Panc1 (cell line): ENCODE data around the gene ANKMY1. TPM values are rescaled to one million over a fixed set of nuclear protein-coding genes. Genes with fewer than 3 reads are reported as not detected.

ENCODE experiments used
- ATAC-seq: fragments of 200-7000 bp; cut with Tn5 transposase; 2 replicates; pipeline ENCODE4 v1.9.1; 2020; ENCODE audit warnings: mild to moderate bottlenecking, moderate library complexity
- BruUV-seq: library from RNA; stranded (reverse); fragments of 400-500 nt; replicated peaks from 2 replicates; lab custom pipeline; 2021; lab: Mats Ljungman, UMichigan
- CTCF ChIA-PET: fragments of 300-600 bp; sonication (Branson Sonifier 250); formaldehyde crosslinking; loops from one replicate; lab custom pipeline; 2022; ENCODE audit warnings: antibody characterized with exemption; lab: Charles Lee
- POLR2A ChIA-PET: fragments of 300-600 bp; sonication (Branson Sonifier 250); formaldehyde crosslinking; loops from one replicate; lab custom pipeline; 2022; ENCODE audit warnings: antibody characterized with exemption; lab: Charles Lee
- DNase-seq: peaks from one replicate; pipeline ENCODE4 v3.0.0-alpha.2; 2010; ENCODE audit warnings: low read depth, low spot score
- H3K27ac ChIP-seq: 2 replicates; pipeline ENCODE4 v1.5.1; 2011; ENCODE audit warnings: mild to moderate bottlenecking, low read length, inconsistent platforms
- H3K27me3 ChIP-seq: fragments of 200-500 bp; sonication (Bioruptor generic); 2 replicates; pipeline ENCODE4 v1.6.0; 2014; ENCODE audit warnings: low read length, inconsistent platforms; ENCODE audit not compliant: control insufficient read depth, insufficient read depth
- H3K36me3 ChIP-seq: fragments of 200-500 bp; sonication (Bioruptor generic); 2 replicates; pipeline ENCODE4 v1.5.1; 2014; ENCODE audit warnings: inconsistent platforms, mild to moderate bottlenecking, low read length, moderate library complexity; ENCODE audit not compliant: control insufficient read depth, insufficient read depth
- H3K4me1 ChIP-seq: 2 replicates; pipeline ENCODE4 v1.5.1; 2011; ENCODE audit warnings: inconsistent platforms, mild to moderate bottlenecking, low read length, moderate library complexity; ENCODE audit not compliant: control insufficient read depth, insufficient read depth
- H3K4me3 ChIP-seq, 2 experiments: 2 replicates each; pipeline ENCODE4 v1.5.1; 2011 to 2012; ENCODE audit warnings: low read depth in 2 of 2, low read length in 2 of 2, mild to moderate bottlenecking in 2 of 2, inconsistent platforms in 1 of 2, moderate library complexity in 1 of 2
- H3K9me3 ChIP-seq: fragments of 200-500 bp; sonication (Bioruptor generic); 2 replicates; pipeline ENCODE4 v1.5.1; 2014; ENCODE audit warnings: low read depth, mild to moderate bottlenecking, inconsistent platforms, low read length, moderate library complexity; ENCODE audit not compliant: control insufficient read depth, insufficient read depth
- POLR2AphosphoS5 ChIP-seq: IDR thresholded peaks from 2 replicates; pipeline ENCODE4 v1.6.1; 2012; ENCODE audit warnings: mild to moderate bottlenecking, low read depth, low read length, moderate library complexity
- SIN3A ChIP-seq: IDR thresholded peaks from 2 replicates; pipeline ENCODE4 v1.6.1; 2012; ENCODE audit warnings: low read depth, mild to moderate bottlenecking, low read length, moderate library complexity, borderline replicate concordance; ENCODE audit not compliant: insufficient read depth
- TCF7L2 ChIP-seq: IDR thresholded peaks from 2 replicates; pipeline ENCODE4 v1.6.1; 2011; ENCODE audit warnings: mild to moderate bottlenecking, low read depth, low read length, inconsistent platforms
- in situ Hi-C: cut with HindIII; loops from 2 replicates; pipeline ENCODE4 v1.10.0; 2016; ENCODE audit warnings: low sequenced_read_pairs, low pct_unique_long_range_greater_than_20kb
- intact Hi-C: fragments of 100-400 bp; cut with micrococcal nuclease; formaldehyde crosslinking; loops from one replicate; pipeline ENCODE4 v1.10.0; 2022; ENCODE audit not compliant: unreplicated experiment
- total RNA-seq: library from RNA; stranded (reverse); gene quantifications from one replicate; pipeline ENCODE4 v1.2.1, GENCODE V29; 2021; ENCODE audit not compliant: unreplicated experiment
- TF ChIP-seq, protein P1 (sequence below), 2 experiments: IDR thresholded peaks; 2 replicates each; pipeline ENCODE4 v1.6.1; 2011 to 2012; ENCODE audit warnings: low read depth in 2 of 2, control low read depth in 1 of 2, low read length in 1 of 2, mild to moderate bottlenecking in 1 of 2, moderate library complexity in 1 of 2; ENCODE audit not compliant: insufficient read depth in 1 of 2
- TF ChIP-seq, protein P2 (sequence below): fragments of 450-650 bp; IDR thresholded peaks from 2 replicates; pipeline ENCODE4 v1.5.1; 2017; ENCODE audit warnings: mild to moderate bottlenecking

Gene ANKMY1
- total RNA-seq, 1 experiment from 2014 or later = 19.5 TPM

DNA sequence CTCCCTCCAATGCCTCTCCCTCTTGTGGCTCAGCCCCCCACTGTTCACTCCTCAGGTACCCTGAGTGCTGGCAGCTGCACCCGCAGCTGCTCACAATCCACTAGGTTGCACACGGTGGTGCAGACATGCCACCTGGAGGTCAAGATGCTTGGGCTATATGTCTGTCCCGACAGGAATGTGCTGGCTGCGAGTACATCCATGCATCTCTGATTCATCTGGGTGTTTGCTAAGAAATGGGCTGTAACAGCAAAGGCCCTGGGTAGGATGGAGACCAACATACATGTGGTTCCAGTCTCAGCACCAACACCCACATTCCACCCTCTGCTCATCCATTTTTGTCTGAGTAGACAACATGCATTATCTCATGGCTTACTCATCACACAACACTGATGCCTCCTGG is 31.3 kb downstream of the ANKMY1 start:
- H3K9me3 ChIP-seq = peaks cover 20% of the 10 kb centered on the region; the same call in 1 of the 2 replicates
- no peak overlapping the region for H3K27ac ChIP-seq
- ChIA-PET POLR2A (no interaction called here), CTCF (no interaction called here)
- H3K36me3 ChIP-seq = no peaks in the 10 kb centered on the region
- TF ChIP-seq SIN3A (no peak), TCF7L2 (no peak), POLR2AphosphoS5 (no peak)
- TF ChIP-seq, protein P1, sequence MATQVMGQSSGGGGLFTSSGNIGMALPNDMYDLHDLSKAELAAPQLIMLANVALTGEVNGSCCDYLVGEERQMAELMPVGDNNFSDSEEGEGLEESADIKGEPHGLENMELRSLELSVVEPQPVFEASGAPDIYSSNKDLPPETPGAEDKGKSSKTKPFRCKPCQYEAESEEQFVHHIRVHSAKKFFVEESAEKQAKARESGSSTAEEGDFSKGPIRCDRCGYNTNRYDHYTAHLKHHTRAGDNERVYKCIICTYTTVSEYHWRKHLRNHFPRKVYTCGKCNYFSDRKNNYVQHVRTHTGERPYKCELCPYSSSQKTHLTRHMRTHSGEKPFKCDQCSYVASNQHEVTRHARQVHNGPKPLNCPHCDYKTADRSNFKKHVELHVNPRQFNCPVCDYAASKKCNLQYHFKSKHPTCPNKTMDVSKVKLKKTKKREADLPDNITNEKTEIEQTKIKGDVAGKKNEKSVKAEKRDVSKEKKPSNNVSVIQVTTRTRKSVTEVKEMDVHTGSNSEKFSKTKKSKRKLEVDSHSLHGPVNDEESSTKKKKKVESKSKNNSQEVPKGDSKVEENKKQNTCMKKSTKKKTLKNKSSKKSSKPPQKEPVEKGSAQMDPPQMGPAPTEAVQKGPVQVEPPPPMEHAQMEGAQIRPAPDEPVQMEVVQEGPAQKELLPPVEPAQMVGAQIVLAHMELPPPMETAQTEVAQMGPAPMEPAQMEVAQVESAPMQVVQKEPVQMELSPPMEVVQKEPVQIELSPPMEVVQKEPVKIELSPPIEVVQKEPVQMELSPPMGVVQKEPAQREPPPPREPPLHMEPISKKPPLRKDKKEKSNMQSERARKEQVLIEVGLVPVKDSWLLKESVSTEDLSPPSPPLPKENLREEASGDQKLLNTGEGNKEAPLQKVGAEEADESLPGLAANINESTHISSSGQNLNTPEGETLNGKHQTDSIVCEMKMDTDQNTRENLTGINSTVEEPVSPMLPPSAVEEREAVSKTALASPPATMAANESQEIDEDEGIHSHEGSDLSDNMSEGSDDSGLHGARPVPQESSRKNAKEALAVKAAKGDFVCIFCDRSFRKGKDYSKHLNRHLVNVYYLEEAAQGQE (IDR thresholded peaks at IDR 0.05; ENCODE audit: insufficient read depth in 1 of 2, low read depth in 2 of 2, low read length in 1 of 2) = no peak
- TF ChIP-seq, protein P2, sequence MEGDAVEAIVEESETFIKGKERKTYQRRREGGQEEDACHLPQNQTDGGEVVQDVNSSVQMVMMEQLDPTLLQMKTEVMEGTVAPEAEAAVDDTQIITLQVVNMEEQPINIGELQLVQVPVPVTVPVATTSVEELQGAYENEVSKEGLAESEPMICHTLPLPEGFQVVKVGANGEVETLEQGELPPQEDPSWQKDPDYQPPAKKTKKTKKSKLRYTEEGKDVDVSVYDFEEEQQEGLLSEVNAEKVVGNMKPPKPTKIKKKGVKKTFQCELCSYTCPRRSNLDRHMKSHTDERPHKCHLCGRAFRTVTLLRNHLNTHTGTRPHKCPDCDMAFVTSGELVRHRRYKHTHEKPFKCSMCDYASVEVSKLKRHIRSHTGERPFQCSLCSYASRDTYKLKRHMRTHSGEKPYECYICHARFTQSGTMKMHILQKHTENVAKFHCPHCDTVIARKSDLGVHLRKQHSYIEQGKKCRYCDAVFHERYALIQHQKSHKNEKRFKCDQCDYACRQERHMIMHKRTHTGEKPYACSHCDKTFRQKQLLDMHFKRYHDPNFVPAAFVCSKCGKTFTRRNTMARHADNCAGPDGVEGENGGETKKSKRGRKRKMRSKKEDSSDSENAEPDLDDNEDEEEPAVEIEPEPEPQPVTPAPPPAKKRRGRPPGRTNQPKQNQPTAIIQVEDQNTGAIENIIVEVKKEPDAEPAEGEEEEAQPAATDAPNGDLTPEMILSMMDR = no peak
- intact Hi-C loops = no loop called here
- in situ Hi-C loops = no loop called here
- H3K4me1 ChIP-seq = no peaks in the 10 kb centered on the region
- BruUV-seq = no TSS peak
- no peak for ATAC-seq
- H3K4me3 ChIP-seq = no peak overlapping the region
- H3K27me3 ChIP-seq = no peaks in the 10 kb centered on the region
- DNase-seq = no peak

DNA sequence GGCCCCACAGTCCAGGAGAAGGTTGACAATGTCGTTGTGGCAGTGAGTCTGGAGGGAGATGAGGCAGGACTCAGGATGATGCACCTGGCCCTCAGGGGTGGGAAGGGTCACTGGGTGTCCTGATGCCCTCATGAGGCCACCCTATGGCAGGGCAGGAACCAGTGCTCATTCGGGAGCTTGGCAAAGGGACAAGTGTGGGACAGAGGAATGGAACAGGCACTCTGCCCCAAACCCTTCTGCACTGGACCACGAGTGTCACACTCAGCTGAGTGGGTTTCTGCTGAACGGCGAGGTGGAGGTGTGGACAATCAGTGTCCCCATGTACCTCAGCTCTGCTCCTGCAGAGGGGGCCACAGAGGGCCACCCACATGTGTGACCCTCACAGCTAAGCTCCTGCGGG is 32.0 kb downstream of the ANKMY1 start:
- ChIA-PET CTCF (no interaction called here), POLR2A (no interaction called here)
- H3K4me3 ChIP-seq = no peak overlapping the region
- DNase-seq = no peak
- BruUV-seq = no TSS peak
- no peaks in the 10 kb centered on the region for H3K36me3 ChIP-seq
- H3K9me3 ChIP-seq = peaks cover 20% of the 10 kb centered on the region; the same call in 1 of the 2 replicates
- no peaks in the 10 kb centered on the region for H3K27me3 ChIP-seq
- TF ChIP-seq, protein P2 = no peak
- TF ChIP-seq TCF7L2 (no peak), SIN3A (no peak), POLR2AphosphoS5 (no peak)
- TF ChIP-seq, protein P1 (IDR thresholded peaks at IDR 0.05; ENCODE audit: insufficient read depth in 1 of 2, low read depth in 2 of 2, low read length in 1 of 2) = no peak
- no peak overlapping the region for H3K27ac ChIP-seq
- H3K4me1 ChIP-seq = no peaks in the 10 kb centered on the region
- intact Hi-C loops = no loop called here
- in situ Hi-C loops = no loop called here
- no peak for ATAC-seq
